Fibroblast of skin of abdomen (primary cell): Measurements from ENCODE around the gene HOXA4.

Experiments used
- DNase-seq: peaks from one replicate; pipeline ENCODE4 v3.0.0-alpha.2; 2013

Gene HOXA4

GRCh38 chr7:27146491-27147198 lies 16.1 kb upstream of the HOXA4 start:
- no peak for DNase-seq

- DNase-seq, result no peak
These were observed 15.4 kb upstream of the HOXA4 start for GRCh38 chr7:27145914-27146412.

GRCh38 chr7:27145165-27145913 lies 14.8 kb upstream of the HOXA4 start:
- DNase-seq, result no peak

- no peak for DNase-seq
These were observed 14.2 kb upstream of the HOXA4 start for GRCh38 chr7:27144781-27145164.

- DNase-seq, result no peak
These were observed 13.6 kb upstream of the HOXA4 start for GRCh38 chr7:27143950-27144780.

DNA sequence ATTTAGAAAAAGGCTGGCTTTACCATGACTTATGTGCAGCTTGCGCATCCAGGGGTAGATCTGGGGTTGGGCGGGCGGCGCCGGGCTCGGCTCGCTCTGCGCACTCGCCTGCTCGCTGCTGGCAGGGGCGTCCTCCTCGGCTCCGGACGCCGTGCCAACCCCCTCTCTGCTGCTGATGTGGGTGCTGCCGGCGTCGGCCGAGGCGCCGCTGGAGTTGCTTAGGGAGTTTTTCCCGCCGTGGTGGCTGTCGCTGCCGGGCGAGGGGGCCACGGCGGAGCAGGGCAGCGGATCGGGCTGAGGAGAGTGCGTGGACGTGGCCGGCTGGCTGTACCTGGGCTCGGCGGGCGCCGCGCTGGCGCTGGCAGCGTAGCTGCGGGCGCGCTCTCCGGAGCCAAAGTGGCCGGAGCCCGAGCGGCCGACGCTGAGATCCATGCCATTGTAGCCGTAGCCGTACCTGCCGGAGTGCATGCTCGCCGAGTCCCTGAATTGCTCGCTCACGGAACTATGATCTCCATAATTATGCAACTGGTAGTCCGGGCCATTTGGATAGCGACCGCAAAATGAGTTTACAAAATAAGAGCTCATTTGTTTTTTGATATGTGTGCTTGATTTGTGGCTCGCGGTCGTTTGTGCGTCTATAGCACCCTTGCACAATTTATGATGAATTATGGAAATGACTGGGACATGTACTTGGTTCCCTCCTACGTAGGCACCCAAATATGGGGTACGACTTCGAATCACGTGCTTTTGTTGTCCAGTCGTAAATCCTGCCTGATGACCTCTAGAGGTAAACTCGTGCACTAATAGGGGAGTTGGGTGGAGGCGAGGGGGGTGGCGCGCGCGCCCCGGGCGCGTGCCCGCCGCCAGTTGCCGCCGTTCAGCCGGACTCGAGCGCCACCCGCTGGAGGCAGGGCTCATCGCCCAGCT lies 12.7 kb upstream of the HOXA4 start, which contains the start of gene HOXA5:
TSS of gene HOXA5 (minus strand) at position 659 of the 927 bp plus-strand sequence. CDS start at position 585, 74 bp downstream.
- DNase-seq, result peak; percentile 91

GRCh38 chr7:27142580-27143022 lies 12.0 kb upstream of the HOXA4 start:
- no peak for DNase-seq

- DNase-seq, result no peak
These were observed 11.5 kb upstream of the HOXA4 start for GRCh38 chr7:27141923-27142579.

DNA sequence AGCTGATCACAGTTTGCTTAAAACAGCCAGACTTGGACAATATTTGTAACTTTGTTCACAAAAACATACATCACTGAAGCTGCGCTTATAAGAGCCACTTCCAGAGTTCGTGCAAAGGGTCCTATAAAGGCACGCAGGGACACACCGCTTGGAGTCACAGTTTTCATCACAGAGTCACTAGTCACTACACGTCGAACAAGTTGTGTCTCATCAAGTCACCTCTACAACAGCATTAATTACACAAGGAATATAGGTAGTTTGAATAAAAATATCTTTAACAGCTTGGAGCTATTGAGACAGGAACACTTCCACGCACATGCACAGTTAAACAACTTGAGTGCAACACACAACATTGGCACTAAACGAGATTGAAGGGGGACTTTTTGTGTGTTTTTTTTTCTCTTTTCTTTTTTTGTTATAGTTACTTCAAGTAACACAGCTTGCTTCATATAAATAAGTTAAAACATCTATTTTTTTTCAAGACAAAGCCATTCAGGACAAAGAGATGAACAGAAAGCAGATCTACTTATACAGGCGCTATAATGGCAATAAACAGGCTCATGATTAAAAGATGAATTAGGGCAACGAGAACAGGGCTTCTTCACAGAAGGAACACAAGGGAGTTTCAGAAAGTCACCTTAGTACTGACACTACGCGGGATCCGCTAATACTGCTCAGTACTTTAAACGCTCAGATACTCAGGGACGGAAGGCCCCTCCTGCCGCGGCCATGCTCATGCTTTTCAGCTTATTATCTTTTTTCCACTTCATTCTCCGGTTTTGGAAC lies 10.8 kb upstream of the HOXA4 start:
- no peak for DNase-seq

GRCh38 chr7:27140126-27140857 lies 9.7 kb upstream of the HOXA4 start:
- DNase-seq, result no peak

DNA sequence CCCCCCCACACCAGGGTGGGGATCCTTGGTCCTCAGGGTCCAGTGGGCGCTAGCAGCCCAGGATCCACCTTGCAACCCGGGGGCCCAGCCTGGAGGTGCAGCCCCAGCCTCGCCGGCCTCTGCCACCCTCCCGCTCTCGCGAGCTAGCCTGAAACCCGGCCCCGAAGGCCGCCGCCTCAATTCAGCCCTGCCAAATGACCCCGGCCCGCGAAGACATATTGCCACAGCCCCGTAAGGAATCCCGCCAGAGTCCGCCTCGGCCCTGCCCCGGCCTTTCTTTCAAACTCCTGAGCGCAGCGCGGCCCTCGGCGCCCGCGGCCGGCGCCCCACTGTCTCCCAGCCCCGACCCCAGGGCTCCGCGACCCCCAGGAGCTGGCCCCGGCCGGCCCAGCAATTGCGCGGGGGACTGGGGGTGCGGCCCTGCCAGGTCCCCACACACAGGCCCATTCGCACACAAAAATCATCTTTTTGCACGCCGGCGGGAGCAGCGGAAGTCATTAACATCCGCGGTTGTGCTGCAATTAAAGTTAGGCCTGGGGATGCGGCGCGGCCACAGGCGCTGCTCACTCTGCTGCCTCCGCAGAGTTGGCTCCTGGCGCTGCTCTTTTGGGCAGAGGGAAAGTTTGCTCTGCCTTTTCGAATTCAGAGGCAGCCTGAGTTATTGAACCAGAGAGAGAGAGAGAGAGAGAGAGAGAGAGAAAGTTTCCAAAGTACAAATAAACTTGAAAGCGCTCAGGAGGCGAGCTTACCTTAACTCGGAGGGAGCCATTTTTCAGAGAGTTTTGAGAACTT lies 9.0 kb upstream of the HOXA4 start:
- no peak for DNase-seq

GRCh38 chr7:27138985-27139333 lies 8.4 kb upstream of the HOXA4 start:
- no peak for DNase-seq

DNA sequence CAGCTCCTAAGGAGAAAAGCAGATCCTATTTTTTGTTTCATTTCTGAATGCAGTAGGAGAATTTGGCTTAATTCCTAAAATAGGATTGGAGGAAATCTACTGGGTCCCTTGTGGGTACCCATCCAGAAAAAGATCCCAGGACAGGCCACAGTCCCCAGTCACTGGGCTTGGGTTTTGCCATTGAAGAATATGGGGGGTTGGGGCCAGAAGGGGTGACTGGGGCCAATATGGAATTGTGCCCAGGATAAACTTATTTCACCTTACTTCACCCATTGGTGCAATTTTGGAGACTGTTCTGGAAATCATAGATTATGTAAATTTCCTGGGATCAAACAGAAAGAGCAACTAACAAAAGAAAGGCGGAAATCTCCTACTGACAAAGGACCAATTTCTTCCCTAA lies 7.9 kb upstream of the HOXA4 start:
- DNase-seq, result no peak

- DNase-seq, result no peak
These were observed 7.2 kb upstream of the HOXA4 start for GRCh38 chr7:27137640-27138315.

GRCh38 chr7:27134392-27134791 lies 3.8 kb upstream of the HOXA4 start:
- DNase-seq, result peak; percentile 92

DNA sequence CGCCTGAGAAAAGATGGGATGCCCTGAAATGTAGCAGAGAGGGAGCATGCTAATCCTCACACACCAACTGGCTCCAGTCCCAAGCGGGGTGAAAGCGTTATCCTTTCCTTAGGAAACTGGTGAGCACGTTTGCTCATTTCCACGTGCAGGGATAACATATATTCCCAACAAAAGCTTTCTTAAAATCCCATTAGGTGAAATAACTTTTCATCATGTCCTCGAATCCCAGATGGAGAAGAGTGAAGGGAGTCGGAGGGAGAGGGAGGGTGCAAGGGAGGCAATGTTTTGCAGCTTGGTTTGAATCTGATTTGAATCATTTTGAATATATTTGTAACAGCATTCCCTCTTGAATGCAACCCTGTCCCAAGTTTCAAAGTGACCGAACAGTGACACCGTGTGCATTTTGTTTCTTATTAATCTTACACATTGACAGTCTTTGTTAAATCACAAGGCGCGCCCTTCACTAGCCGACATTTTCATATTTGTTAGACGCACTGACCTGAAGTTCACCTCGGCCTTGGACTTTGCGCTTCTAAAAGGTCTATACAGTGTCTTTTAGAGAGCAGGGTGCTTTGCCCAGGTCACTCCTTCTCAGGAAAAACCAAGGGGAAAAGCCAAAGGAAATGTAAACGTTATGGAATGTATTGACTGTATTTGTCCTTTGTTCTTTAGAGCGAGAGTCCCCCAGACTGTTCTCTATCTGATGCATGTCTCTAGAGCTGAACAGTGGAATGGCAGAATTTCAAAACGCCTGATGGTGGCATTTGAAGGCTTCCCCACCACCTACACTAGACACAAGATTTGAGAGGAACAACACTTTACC lies 3.1 kb upstream of the HOXA4 start:
- DNase-seq, result no peak

GRCh38 chr7:27132978-27133377 lies 2.4 kb upstream of the HOXA4 start:
- no peak for DNase-seq
